BE2C (cell line): ENCODE results near the gene XAGE3. TPM values are rescaled to one million over a fixed set of nuclear protein-coding genes. Genes with fewer than 3 reads are reported as not detected.
"Not testable (repeated sequence)": the region's sequence is repeated elsewhere in the genome, so short reads cannot be mapped to it uniquely, and the experiment has no call there.

Source experiments
- DNase-seq: peaks from one replicate; pipeline ENCODE4 v3.0.0-alpha.2; 2020
- H3K27me3 ChIP-seq: fragments of 250-450 bp; sonication (Bioruptor Pico); 2 replicates; pipeline ENCODE4 v1.5.1; 2020; ENCODE audit warnings: mild to moderate bottlenecking
- H3K36me3 ChIP-seq: fragments of 250-450 bp; sonication (Bioruptor Pico); 2 replicates; pipeline ENCODE4 v1.5.1; 2020; ENCODE audit warnings: mild to moderate bottlenecking
- H3K4me1 ChIP-seq: fragments of 250-450 bp; sonication (Bioruptor Pico); 2 replicates; pipeline ENCODE4 v1.5.1; 2020
- H3K4me3 ChIP-seq: 2 replicates; pipeline ENCODE4 v1.5.1; 2011; ENCODE audit warnings: low read depth, low read length
- H3K9me3 ChIP-seq: fragments of 250-450 bp; sonication (Bioruptor Pico); 2 replicates; pipeline ENCODE4 v1.5.1; 2020
- CTCF ChIP-seq: IDR thresholded peaks from 2 replicates; pipeline ENCODE4 v1.5.1; 2012; ENCODE audit warnings: mild to moderate bottlenecking, low read depth, low read length
- polyA plus RNA-seq: library from polyadenylated mRNA; unstranded; fragments of >200 nt; gene quantifications from one replicate; pipeline ENCODE4 v1.2.1, GENCODE V29; 2012; ENCODE audit warnings: low read depth, missing spikeins; ENCODE audit not compliant: insufficient read length, insufficient read depth

Gene XAGE3
- polyA plus RNA-seq = not detected

- H3K4me3 ChIP-seq = no peak within 1 kb of the TSS
- DNase-seq = no peak
- no peak for TF ChIP-seq CTCF
- H3K27me3 ChIP-seq = no peaks in the 10 kb centered on the region
- H3K36me3 ChIP-seq = no peaks in the 10 kb centered on the region
- no peaks in the 10 kb centered on the region for H3K9me3 ChIP-seq
- H3K4me1 ChIP-seq = no peaks in the 10 kb centered on the region
Observed at GRCh38 chrX:52867610-52868348, at the start of gene XAGE3. XAGE3 (minus strand) TSS chrX:52868083; CDS start chrX:52867133, 950 bp downstream.

GRCh38 chrX:52914704-52915103, 46.8 kb upstream of the XAGE3 start:
- not testable (repeated sequence) for H3K4me1 ChIP-seq, H3K27me3 ChIP-seq, H3K36me3 ChIP-seq, DNase-seq, H3K9me3 ChIP-seq, H3K4me3 ChIP-seq

- not testable (repeated sequence) for DNase-seq, H3K4me1 ChIP-seq, H3K36me3 ChIP-seq, H3K27me3 ChIP-seq, H3K9me3 ChIP-seq, H3K4me3 ChIP-seq
Observed at GRCh38 chrX:52913681-52914080, 45.8 kb upstream of the XAGE3 start.

DNA sequence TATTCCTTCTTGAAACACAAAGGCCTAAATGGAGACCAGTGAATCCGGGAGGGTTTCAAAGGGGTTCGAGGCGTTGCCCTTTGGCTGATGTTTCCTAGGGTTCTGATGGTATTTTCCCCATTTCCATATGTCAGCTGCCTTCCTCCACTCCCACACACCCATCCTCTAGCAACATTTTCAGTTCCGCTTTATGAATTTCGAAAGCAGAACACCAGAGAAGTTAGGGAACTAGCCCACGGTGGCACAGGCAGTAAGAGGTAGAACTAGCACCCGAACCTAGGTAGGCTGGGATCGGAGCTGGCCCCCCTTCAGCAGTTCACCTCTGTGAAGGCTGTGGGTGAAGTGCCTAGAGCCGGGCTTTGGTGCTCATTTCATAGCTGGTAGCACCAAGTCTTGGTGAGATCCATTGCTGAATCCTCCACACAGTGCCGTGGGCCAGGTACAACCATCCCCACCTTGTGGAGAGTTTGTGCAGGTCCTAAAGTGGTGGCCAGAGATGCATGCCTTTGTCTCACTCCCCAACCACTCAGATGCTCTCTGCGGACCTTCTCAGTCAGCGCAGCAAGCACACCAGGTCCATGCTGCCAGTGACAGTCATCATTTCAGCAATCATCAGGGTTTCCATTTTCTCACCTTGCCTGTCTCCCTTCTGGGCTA, 41.6 kb upstream of the XAGE3 start:
- H3K36me3 ChIP-seq, H3K27me3 ChIP-seq, DNase-seq, H3K4me1 ChIP-seq, H3K9me3 ChIP-seq, H3K4me3 ChIP-seq: not testable (repeated sequence)

DNA sequence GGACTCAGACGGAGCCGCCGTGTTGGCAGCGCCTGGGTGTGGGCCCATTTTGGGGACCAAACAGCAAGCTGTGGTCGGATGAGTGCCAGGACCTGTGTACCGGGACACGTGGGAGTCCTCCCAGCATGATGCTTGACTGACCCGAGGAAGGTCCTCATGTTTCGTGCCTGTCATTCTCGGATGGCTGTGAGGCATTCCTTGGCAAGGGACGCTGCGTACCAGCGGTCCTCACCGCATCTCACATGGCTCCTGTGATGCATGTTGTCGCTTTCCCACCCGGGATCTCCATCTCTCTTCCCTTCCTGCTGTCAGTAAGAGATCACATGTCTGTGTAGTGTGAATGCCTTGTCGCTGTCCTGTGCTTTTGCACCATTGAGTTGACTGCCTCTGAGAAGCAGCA, 40.0 kb upstream of the XAGE3 start:
- H3K36me3 ChIP-seq, H3K27me3 ChIP-seq, H3K9me3 ChIP-seq, H3K4me1 ChIP-seq, DNase-seq, H3K4me3 ChIP-seq: not testable (repeated sequence)

DNA sequence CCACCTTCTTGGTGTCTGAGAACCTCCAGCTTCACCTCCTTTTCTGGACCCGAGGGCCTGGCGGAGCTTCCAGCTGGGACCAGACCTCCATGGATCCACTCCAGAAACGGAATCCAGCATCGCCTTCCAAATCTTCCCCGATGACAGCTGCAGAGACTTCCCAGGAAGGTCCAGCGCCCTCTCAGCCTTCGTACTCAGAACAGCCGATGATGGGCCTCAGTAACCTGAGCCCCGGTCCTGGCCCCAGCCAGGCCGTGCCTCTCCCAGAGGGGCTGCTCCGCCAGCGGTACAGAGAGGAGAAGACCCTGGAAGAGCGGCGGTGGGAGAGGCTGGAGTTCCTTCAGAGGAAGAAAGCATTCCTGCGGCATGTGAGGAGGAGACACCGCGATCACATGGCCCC, 39.3 kb upstream of the XAGE3 start:
- H3K9me3 ChIP-seq, H3K4me1 ChIP-seq, DNase-seq, H3K27me3 ChIP-seq, H3K4me3 ChIP-seq, H3K36me3 ChIP-seq: not testable (repeated sequence)

- H3K4me1 ChIP-seq, H3K4me3 ChIP-seq, DNase-seq, H3K27me3 ChIP-seq, H3K36me3 ChIP-seq, H3K9me3 ChIP-seq: not testable (repeated sequence)
Observed at GRCh38 chrX:52906072-52906471, 38.2 kb upstream of the XAGE3 start.

GRCh38 chrX:52905531-52905930, 37.6 kb upstream of the XAGE3 start:
- H3K36me3 ChIP-seq, H3K9me3 ChIP-seq, DNase-seq, H3K4me1 ChIP-seq, H3K4me3 ChIP-seq, H3K27me3 ChIP-seq: not testable (repeated sequence)

DNA sequence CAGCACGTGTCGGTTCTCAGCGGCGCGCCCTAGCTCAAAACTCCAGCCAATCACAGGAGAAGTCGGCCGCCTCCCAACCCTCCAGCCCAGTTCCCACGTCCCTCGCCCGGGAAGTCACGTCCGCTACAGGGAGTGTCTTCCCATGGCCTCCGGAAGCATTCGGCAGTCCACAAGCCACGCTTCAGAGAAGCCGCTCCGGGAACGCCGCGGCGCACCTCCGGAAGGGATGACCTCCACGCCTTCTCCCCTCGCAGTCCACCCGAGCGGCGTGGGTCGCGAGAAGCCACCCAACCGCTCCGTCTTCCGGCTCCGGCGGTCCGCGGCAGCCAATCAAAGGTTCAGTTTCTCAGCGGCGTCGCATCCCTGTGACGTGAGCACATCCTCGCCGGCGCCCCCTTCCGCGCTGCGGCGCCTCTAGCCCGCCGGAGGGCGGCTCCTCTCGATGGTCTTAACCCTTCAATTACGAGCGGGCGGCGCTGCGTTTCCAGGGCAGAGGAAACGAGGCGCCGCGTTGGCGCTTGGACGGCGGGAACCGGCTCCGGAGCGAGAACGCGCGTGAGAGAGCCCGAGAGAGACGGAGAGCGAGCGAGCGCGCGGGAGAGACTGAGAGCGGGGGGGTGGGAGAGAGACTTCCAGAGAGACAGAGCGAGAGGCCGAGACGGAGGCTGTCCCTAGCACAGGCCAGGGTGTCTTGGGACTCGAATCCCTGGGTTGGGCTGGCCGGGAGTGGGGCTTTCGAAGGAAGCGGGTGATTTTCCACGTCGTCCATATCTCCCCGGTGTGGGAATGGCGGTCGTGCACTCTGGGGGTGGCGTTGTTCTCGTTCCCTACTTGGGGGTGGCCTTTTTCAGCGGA, 29.2 kb upstream of the XAGE3 start, which contains the start of gene FAM156B:
Gene FAM156B, plus strand, starts transcription at position 476 of the 855 bp plus-strand sequence. CDS start 9,896 bp downstream, outside the sequence.
- not testable (repeated sequence) for DNase-seq, H3K36me3 ChIP-seq, H3K27me3 ChIP-seq, H3K4me3 ChIP-seq, H3K4me1 ChIP-seq, H3K9me3 ChIP-seq

DNA sequence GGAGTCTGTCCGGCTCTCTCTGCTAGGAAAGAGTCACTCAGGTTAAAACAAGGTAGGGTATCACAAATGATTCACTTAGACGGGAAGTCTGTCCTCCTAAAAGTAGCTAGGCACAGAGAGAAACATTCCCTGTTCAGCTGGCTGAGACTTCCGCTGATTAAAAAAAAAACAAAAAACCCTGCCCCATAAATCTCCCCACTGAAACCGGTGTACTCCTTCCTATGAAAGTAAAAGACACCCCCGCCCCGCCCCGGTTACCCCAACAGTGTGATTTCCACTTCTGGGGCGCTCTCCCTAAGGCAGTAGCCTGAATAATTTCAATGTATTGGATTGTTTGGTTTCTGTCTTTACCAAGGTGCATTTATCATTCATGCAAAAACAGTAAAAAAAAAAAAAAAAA, 28.6 kb upstream of the XAGE3 start:
- not testable (repeated sequence) for H3K9me3 ChIP-seq, H3K4me3 ChIP-seq, H3K36me3 ChIP-seq, DNase-seq, H3K27me3 ChIP-seq, H3K4me1 ChIP-seq

- H3K9me3 ChIP-seq, DNase-seq, H3K36me3 ChIP-seq, H3K4me3 ChIP-seq, H3K27me3 ChIP-seq, H3K4me1 ChIP-seq: not testable (repeated sequence)
Observed at GRCh38 chrX:52888090-52888489, 20.2 kb upstream of the XAGE3 start.

DNA sequence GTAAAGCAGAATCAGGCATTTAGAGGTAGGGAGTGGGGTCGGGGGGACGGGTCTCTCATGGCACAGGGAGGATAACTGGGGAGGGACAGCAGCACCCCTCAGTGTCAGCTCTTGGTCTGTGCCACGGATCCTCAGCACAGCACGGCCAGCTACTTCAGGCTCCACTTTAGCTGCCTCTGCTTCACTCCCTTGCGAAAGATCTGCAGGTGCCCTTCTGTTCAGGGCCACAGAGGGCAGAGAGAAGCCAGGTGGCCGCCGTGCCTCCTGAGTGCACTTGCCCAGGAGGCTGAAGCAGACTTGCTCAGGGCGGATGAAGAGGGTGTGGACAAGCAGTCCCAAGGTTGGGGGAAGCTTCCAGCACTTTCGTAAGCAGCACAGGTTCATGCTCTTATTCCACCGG, 19.6 kb upstream of the XAGE3 start:
- not testable (repeated sequence) for H3K9me3 ChIP-seq, DNase-seq, H3K4me3 ChIP-seq, H3K36me3 ChIP-seq, H3K27me3 ChIP-seq, H3K4me1 ChIP-seq

- H3K4me3 ChIP-seq, H3K27me3 ChIP-seq, DNase-seq, H3K36me3 ChIP-seq, H3K9me3 ChIP-seq, H3K4me1 ChIP-seq: not testable (repeated sequence)
Observed at GRCh38 chrX:52876386-52876785, 8.5 kb upstream of the XAGE3 start.

GRCh38 chrX:52875436-52875835, 7.6 kb upstream of the XAGE3 start:
- H3K36me3 ChIP-seq, H3K27me3 ChIP-seq, H3K4me3 ChIP-seq, H3K9me3 ChIP-seq, DNase-seq, H3K4me1 ChIP-seq: not testable (repeated sequence)
